ENCODE data around the gene MPPED2.

The MPPED2 gene

GRCh38 chr11:30453705-30454104, 132.4 kb downstream of the MPPED2 start:
- DNase-seq (ENCODE audit: low read depth), result no peak

GRCh38 chr11:30452842-30453241, 133.3 kb downstream of the MPPED2 start:
- no peak for DNase-seq (ENCODE audit: low read depth)

GRCh38 chr11:30452114-30452513, 134.0 kb downstream of the MPPED2 start:
- DNase-seq (ENCODE audit: low read depth), result no peak

- DNase-seq (ENCODE audit: low read depth), result no peak
Observed at GRCh38 chr11:30451626-30452025, 134.5 kb downstream of the MPPED2 start.

GRCh38 chr11:30451167-30451566, 135.0 kb downstream of the MPPED2 start:
- no peak for DNase-seq (ENCODE audit: low read depth)

DNA sequence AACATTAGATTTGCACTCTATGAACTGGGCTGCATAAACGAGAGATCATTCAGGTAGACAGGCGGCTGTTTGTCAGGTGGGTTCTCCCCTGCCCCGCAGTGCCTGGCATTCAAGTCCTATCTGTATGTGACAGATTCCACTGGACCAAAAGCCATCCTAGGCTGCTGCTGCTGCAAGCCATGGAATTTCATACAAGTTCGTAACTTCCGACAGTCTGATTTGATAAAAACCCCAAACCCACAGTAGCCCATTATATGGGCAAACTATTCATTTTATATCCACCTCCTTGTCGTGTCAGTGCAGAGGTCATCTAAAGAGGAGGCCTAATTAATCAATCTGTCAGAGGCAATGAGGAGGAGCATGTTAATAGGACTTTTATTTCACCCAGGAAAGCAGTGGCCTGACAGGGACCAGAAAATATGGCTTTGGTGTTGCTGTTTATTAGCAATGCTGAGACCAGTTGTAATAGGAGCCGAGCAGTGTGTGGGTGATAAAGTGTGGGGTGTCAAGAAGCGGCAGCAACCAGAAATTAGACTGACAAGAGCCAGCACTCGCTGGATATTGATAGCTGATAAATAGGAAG, 139.0 kb downstream of the MPPED2 start:
- no peak for DNase-seq (ENCODE audit: low read depth)

DNA sequence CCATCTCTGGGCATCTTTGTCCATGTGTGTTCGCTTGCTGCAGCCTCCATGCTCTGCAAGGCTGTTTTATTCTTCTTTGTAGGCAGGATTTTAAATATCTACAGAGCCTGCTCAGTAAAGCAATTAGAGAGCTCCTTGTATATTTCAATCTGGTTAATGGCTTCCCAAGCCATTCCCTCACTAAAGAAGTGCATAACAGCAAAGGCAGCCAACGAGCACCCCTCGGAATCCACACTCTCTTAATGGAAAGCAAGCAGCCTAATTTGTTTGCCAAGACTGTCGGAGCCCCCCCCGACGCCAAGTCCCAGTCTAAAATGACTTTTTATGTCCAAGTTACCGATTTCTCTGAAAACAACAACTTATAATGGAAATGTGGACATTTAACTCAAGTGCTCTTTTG, 139.6 kb downstream of the MPPED2 start:
- no peak for DNase-seq (ENCODE audit: low read depth)

DNA sequence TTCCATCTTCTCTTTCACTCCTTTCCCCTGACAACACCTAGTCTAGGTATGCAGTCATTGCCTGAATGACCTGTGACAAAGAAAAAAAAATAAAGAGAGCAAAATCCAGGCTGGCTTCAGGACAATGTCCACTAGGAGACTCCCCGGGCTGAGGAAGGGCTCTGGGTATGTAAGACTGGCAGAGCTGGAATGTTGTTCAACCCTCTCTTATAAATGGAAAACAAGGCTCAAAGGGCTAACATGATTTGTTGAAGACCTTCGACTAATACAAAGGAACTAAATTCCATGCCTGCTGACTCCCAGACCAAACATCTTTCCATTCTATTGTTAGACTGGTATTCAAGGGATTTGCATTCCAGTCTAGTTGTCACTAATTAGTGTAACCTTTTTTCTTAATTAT, 141.1 kb downstream of the MPPED2 start:
- no peak for DNase-seq (ENCODE audit: low read depth)

DNA sequence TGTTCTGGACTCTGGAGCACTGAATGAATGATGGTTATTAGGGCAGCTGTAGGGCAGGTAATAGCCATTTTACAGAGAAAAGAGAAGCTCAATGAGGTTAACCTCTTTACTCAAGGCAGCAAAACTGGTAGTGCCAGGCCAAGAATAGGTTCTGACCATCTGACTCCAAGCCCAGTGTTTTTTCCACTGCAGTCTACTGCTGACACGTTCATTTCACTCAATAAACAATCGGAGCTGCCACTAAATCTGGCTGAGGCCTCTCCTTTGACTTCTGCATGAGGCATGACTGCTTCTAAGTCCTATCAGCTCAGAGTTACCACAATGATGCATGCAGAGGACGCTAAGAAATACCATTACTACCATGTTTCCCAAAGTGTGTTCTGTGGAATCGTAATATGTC, 145.6 kb downstream of the MPPED2 start:
- no peak for DNase-seq (ENCODE audit: low read depth)

- no peak for DNase-seq (ENCODE audit: low read depth)
Observed at GRCh38 chr11:30436801-30437200, 149.4 kb downstream of the MPPED2 start.

- no peak for DNase-seq (ENCODE audit: low read depth)
Observed at GRCh38 chr11:30435488-30435887, 150.7 kb downstream of the MPPED2 start.

GRCh38 chr11:30434901-30435300, 151.3 kb downstream of the MPPED2 start:
- DNase-seq (ENCODE audit: low read depth), result no peak

- DNase-seq (ENCODE audit: low read depth), result no peak
Observed at GRCh38 chr11:30433831-30434230, 152.3 kb downstream of the MPPED2 start.

GRCh38 chr11:30432716-30433115, 153.4 kb downstream of the MPPED2 start:
- DNase-seq (ENCODE audit: low read depth), result no peak

DNA sequence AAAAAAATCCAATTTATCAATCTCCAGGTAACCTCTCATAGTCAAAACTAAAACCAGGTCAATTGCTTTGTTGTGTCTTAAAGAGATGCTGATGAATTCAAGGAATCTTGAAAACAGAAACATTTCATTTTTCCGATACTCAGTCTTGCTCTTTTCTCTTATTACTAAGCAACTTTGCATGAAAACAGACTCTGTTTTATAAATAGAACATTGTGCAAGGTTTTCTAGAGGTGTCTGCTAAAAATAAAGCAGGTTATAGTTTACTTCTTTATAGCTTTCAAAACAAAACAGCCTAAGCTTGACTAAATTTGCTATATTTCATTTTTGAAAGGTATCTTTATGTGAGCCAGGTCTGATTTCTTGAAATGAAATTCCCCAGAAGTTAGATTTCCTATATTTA, 154.0 kb downstream of the MPPED2 start:
- DNase-seq (ENCODE audit: low read depth), result no peak

GRCh38 chr11:30431127-30431814, 154.9 kb downstream of the MPPED2 start:
- DNase-seq (ENCODE audit: low read depth), result no peak

DNA sequence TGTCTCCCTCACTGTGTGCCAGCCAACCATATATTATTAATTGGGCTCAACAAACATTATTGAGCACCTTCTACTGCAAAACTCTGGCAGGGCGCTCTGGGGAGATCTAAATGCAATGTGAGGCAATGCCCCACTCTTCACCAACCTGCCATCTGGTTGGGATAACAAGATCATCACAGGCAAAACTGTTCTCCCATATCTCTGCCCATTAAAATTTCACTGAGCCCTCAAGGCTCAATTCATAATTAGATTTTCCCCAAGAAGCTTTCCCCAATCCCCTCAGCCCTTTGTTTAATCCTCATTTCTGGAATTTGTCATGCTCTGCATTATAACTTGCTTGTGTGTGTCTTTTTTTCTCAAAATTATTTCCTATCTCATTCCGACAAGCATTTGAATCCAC, 156.6 kb downstream of the MPPED2 start:
- DNase-seq (ENCODE audit: low read depth), result no peak

GRCh38 chr11:30426781-30427180, 159.4 kb downstream of the MPPED2 start:
- DNase-seq (ENCODE audit: low read depth), result no peak

GRCh38 chr11:30424844-30425243, 161.3 kb downstream of the MPPED2 start:
- no peak for DNase-seq (ENCODE audit: low read depth)

DNA sequence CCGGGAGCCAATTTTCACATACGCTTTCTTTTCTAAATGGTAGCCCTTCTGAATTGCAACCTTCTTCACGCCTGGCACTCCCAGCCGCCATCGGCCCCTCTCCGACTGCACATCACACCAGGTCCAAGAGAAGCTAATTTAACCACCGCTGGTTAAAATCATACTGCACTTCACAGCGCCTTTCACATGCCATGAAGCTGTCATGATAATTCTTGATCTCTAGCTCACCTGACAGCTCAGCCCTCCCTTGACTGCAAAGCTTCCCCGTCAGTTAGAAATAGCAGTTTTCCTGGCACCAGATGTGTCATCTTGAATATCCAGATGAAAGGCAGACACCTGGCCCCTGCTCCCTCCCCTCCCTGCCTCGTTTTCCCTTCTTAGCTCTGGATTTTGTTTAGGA, 161.8 kb downstream of the MPPED2 start:
- no peak for DNase-seq (ENCODE audit: low read depth)

- no peak for DNase-seq (ENCODE audit: low read depth)
Observed at GRCh38 chr11:30423886-30424285, 162.3 kb downstream of the MPPED2 start.

- DNase-seq (ENCODE audit: low read depth), result no peak
Observed at GRCh38 chr11:30423279-30423648, 162.9 kb downstream of the MPPED2 start.

GRCh38 chr11:30422447-30423278, 163.5 kb downstream of the MPPED2 start:
- no peak for DNase-seq (ENCODE audit: low read depth)
